Ovary (tissue), 3 donors: ENCODE results near the gene SYT9.

ENCODE experiments used
- EP300 ChIP-seq: sonication (generic); formaldehyde crosslinking; IDR thresholded peaks from one replicate; pipeline ENCODE4 v1.6.1; 2017; ENCODE audit warnings: antibody characterized with exemption
- POLR2A ChIP-seq: fragments of 450-650 bp; IDR thresholded peaks from one replicate; pipeline ENCODE4 v1.6.1; 2017; ENCODE audit warnings: antibody characterized with exemption, mild to moderate bottlenecking, moderate library complexity
- TF ChIP-seq, protein P1 (sequence below), 3 donors: fragments of 450-650 bp in 2 of 3; fragments of 200-600 bp in 1 of 3; IDR thresholded peaks; one replicate each; pipeline versions ENCODE4 v1.5.1 to v1.8.0; 2016 to 2022; ENCODE audit warnings: antibody characterized with exemption in 3 of 3, mild to moderate bottlenecking in 1 of 3
- donor health status: DM: no; HTN: no; CAD: no.

DNA sequence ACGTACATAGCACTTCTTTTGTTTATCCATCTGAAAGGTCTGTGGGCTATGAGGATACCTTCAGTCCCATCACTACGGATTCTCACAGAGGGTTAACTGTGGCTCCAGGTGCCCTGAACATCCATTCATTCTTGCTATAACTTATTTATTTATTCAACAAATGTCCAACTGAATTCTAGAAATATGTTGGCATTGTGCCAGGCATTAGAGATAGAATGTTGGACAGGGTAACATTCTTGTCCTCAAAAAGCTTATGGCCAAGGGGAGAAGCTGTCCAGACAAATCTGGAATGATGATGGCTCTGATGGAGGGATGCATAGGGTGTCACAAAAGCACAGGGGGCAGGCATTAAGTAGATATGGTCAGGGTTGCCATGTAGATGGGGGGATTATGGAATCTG is 242.0 kb downstream of the SYT9 start:
- TF ChIP-seq, protein P1, sequence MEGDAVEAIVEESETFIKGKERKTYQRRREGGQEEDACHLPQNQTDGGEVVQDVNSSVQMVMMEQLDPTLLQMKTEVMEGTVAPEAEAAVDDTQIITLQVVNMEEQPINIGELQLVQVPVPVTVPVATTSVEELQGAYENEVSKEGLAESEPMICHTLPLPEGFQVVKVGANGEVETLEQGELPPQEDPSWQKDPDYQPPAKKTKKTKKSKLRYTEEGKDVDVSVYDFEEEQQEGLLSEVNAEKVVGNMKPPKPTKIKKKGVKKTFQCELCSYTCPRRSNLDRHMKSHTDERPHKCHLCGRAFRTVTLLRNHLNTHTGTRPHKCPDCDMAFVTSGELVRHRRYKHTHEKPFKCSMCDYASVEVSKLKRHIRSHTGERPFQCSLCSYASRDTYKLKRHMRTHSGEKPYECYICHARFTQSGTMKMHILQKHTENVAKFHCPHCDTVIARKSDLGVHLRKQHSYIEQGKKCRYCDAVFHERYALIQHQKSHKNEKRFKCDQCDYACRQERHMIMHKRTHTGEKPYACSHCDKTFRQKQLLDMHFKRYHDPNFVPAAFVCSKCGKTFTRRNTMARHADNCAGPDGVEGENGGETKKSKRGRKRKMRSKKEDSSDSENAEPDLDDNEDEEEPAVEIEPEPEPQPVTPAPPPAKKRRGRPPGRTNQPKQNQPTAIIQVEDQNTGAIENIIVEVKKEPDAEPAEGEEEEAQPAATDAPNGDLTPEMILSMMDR (IDR thresholded peaks at IDR 0.05) = no peak
- TF ChIP-seq POLR2A (no peak), EP300 (no peak)
